Kidney epithelial cell (primary cell): Measurements from ENCODE around the gene HEG1. TPM values are rescaled to one million over a fixed set of nuclear protein-coding genes. Genes with fewer than 3 reads are reported as not detected.

Source experiments
- DNase-seq: peaks from one replicate; pipeline ENCODE4 v3.0.0-alpha.2; 2010; ENCODE audit warnings: low read depth
- H3K27me3 ChIP-seq: 2 replicates; pipeline ENCODE4 v1.6.0; 2011; ENCODE audit warnings: low read length; ENCODE audit not compliant: control insufficient read depth, insufficient read depth
- H3K36me3 ChIP-seq: 2 replicates; pipeline ENCODE4 v1.5.1; 2011; ENCODE audit warnings: low read length; ENCODE audit not compliant: control insufficient read depth, insufficient read depth
- H3K4me3 ChIP-seq: 2 replicates; pipeline ENCODE4 v1.5.1; 2011; ENCODE audit warnings: low read depth, mild to moderate bottlenecking, control low read depth, low read length
- CTCF ChIP-seq: IDR thresholded peaks from 2 replicates; pipeline ENCODE4 v1.5.1; 2011; ENCODE audit warnings: mild to moderate bottlenecking, moderate library complexity, low read length, control low read depth, inconsistent platforms; ENCODE audit not compliant: insufficient read depth, poor library complexity, severe bottlenecking
- total RNA-seq: library from RNA; depleted of rRNA; stranded (reverse); fragments of >200 nt; gene quantifications from 2 replicates; pipeline ENCODE4 v1.2.3, GENCODE V29; 2015

The HEG1 gene
- total RNA-seq, 1 donor from 2014 or later, result 17.4 TPM

GRCh38 chr3:125054062-125054448 is 1.7 kb downstream of the HEG1 start:
- no peak for TF ChIP-seq CTCF
- no peaks in the 10 kb centered on the region for H3K27me3 ChIP-seq
- H3K36me3 ChIP-seq, result no peaks in the 10 kb centered on the region
- DNase-seq, result no peak
- H3K4me3 ChIP-seq, result peak overlapping the region; percentile 70

GRCh38 chr3:125053304-125053699 is 2.5 kb downstream of the HEG1 start:
- no peaks in the 10 kb centered on the region for H3K36me3 ChIP-seq
- no peak for DNase-seq
- no peak overlapping the region for H3K4me3 ChIP-seq
- TF ChIP-seq CTCF, result no peak
- H3K27me3 ChIP-seq, result no peaks in the 10 kb centered on the region

GRCh38 chr3:125052624-125053303 is 3.0 kb downstream of the HEG1 start:
- Histone ChIP-seq H3K36me3 (no peaks in the 10 kb centered on the region), H3K4me3 (no peak overlapping the region), H3K27me3 (no peaks in the 10 kb centered on the region)
- TF ChIP-seq CTCF, result no peak
- DNase-seq, result no peak

- no peak for DNase-seq
- no peaks in the 10 kb centered on the region for H3K36me3 ChIP-seq
- no peak for TF ChIP-seq CTCF
- no peaks in the 10 kb centered on the region for H3K27me3 ChIP-seq
- peak overlapping the region; percentile 7 for H3K4me3 ChIP-seq
Observed at GRCh38 chr3:125051715-125052581, 3.8 kb downstream of the HEG1 start.

GRCh38 chr3:125051205-125051604 is 4.6 kb downstream of the HEG1 start:
- no peak for TF ChIP-seq CTCF
- no peaks in the 10 kb centered on the region for H3K27me3 ChIP-seq
- no peak overlapping the region for H3K4me3 ChIP-seq
- H3K36me3 ChIP-seq, result no peaks in the 10 kb centered on the region
- DNase-seq, result no peak
